Liver (tissue), 9 donors: ENCODE measurements around the gene ZFP92. TPM values are rescaled to one million over a fixed set of nuclear protein-coding genes. Genes with fewer than 3 reads are reported as not detected.

Experiments
- DNase-seq: peaks from one replicate; pipeline ENCODE4 v3.0.0-alpha.2; 2017; ENCODE audit warnings: low spot score
- H3K27ac ChIP-seq, 2 donors: one replicate each; pipeline ENCODE4 v1.7.0; 2013; ENCODE audit warnings: inconsistent platforms in 2 of 2, low read length in 2 of 2, control low read depth in 1 of 2, low read depth in 1 of 2, mild to moderate bottlenecking in 1 of 2
- H3K27me3 ChIP-seq, 4 donors: one replicate each; pipeline versions ENCODE4 v1.6.1 to v1.7.0; 2013; ENCODE audit warnings: low read length in 3 of 4, inconsistent platforms in 1 of 4, mild to moderate bottlenecking in 1 of 4, moderate library complexity in 1 of 4; ENCODE audit not compliant: control insufficient read depth in 4 of 4, insufficient read depth in 4 of 4
- H3K36me3 ChIP-seq, 4 donors: one replicate each; pipeline versions ENCODE4 v1.6.1 to v1.7.0; 2013; ENCODE audit warnings: low read length in 3 of 4, mild to moderate bottlenecking in 3 of 4, low read depth in 1 of 4, moderate library complexity in 1 of 4; ENCODE audit not compliant: control insufficient read depth in 4 of 4, insufficient read depth in 3 of 4
- H3K4me1 ChIP-seq, 4 donors: one replicate each; pipeline versions ENCODE4 v1.6.1 to v1.7.0; 2013; ENCODE audit warnings: low read length in 3 of 4, mild to moderate bottlenecking in 3 of 4, moderate library complexity in 1 of 4; ENCODE audit not compliant: control insufficient read depth in 4 of 4, insufficient read depth in 4 of 4
- H3K4me3 ChIP-seq, 3 donors: one replicate each; pipeline versions ENCODE4 v1.6.1 to v1.7.0; 2013; ENCODE audit warnings: low read length in 3 of 3, control low read depth in 1 of 3, low read depth in 1 of 3, mild to moderate bottlenecking in 1 of 3
- H3K9ac ChIP-seq, 2 donors: one replicate each; pipeline ENCODE4 v1.7.0; 2013; ENCODE audit warnings: low read length in 2 of 2, mild to moderate bottlenecking in 2 of 2, moderate library complexity in 2 of 2, control low read depth in 1 of 2, low read depth in 1 of 2
- H3K9me3 ChIP-seq, 4 donors: one replicate each; pipeline versions ENCODE4 v1.6.1 to v1.7.0; 2013; ENCODE audit warnings: low read length in 3 of 4; ENCODE audit not compliant: control insufficient read depth in 4 of 4
- FOXA1 ChIP-seq: IDR thresholded peaks from 2 replicates; pipeline ENCODE4 v1.6.1; 2016; ENCODE audit warnings: antibody characterized with exemption
- FOXA2 ChIP-seq: IDR thresholded peaks from 2 replicates; pipeline ENCODE4 v1.6.1; 2016; ENCODE audit warnings: antibody characterized with exemption
- HNF4A ChIP-seq, 2 donors: conservative IDR thresholded peaks; 2 replicates each; pipeline ENCODE4 v1.6.1; 2016; ENCODE audit warnings: antibody characterized with exemption in 2 of 2, mild to moderate bottlenecking in 2 of 2
- NR2F2 ChIP-seq: IDR thresholded peaks from 2 replicates; pipeline ENCODE4 v1.6.1; 2016; ENCODE audit warnings: antibody characterized with exemption
- RAD21 ChIP-seq, 2 donors: IDR thresholded peaks; 2 replicates each; pipeline ENCODE4 v1.6.1; 2016; ENCODE audit warnings: antibody characterized with exemption in 2 of 2, mild to moderate bottlenecking in 2 of 2
- RXRA ChIP-seq, 2 donors: IDR thresholded peaks; 2 replicates each; pipeline ENCODE4 v1.6.1; 2017 to 2018; ENCODE audit warnings: antibody characterized with exemption in 2 of 2, mild to moderate bottlenecking in 1 of 2
- SP1 ChIP-seq: IDR thresholded peaks from 2 replicates; pipeline ENCODE4 v1.6.1; 2018; ENCODE audit warnings: antibody characterized with exemption, mild to moderate bottlenecking
- TAF1 ChIP-seq: conservative IDR thresholded peaks from 2 replicates; pipeline ENCODE4 v1.6.1; 2016; ENCODE audit warnings: antibody characterized with exemption, mild to moderate bottlenecking
- WGBS: extraction: QIAGEN DNeasy Blood & Tissue Kit; methylation state at CpG from one replicate; pipeline ENCODE4 v1.1.7; 2013; 5-methylcytosine and 5-hydroxymethylcytosine counted together
- polyA plus RNA-seq, 2 donors: library from polyadenylated mRNA; stranded (reverse) in 1 of 2; unstranded in 1 of 2; fragments of 200-250 nt in 1 of 2; fragments of >200 nt in 1 of 2; fragmentation: Nextera tagmentation in 1 of 2; extraction: Ambion mirVana in 1 of 2; gene quantifications; one replicate each; pipeline versions ENCODE4 v1.2.1 to v1.2.3, GENCODE V29; 2013 to 2015
- total RNA-seq, 2 donors: library from RNA; depleted of rRNA; stranded (reverse); fragments of >200 nt; gene quantifications; one replicate each; pipeline ENCODE4 v1.2.3, GENCODE V29; 2014
- TF ChIP-seq, protein P1 (sequence below): fragments of 150-350 bp; IDR thresholded peaks from 2 replicates; pipeline ENCODE4 v1.5.1; 2017; ENCODE audit warnings: improper control_type of control experiment, low read depth, low read length; ENCODE audit not compliant: missing input control
- TF ChIP-seq, protein P2 (sequence below): IDR thresholded peaks from 2 replicates; pipeline ENCODE4 v1.6.1; 2016; ENCODE audit warnings: antibody characterized with exemption, mild to moderate bottlenecking
- TF ChIP-seq, protein P3 (sequence below): IDR thresholded peaks from 2 replicates; pipeline ENCODE4 v1.6.1; 2016; ENCODE audit warnings: antibody characterized with exemption
- donor health status: healthy.
- donor health status: healthy.
- donor health status: healthy.
- donor health status: healthy.
- donor health status: healthy.

The ZFP92 gene
- total and polyA plus RNA-seq, 4 donors, result 0.24 to 1.3 (median 0.44) TPM

DNA sequence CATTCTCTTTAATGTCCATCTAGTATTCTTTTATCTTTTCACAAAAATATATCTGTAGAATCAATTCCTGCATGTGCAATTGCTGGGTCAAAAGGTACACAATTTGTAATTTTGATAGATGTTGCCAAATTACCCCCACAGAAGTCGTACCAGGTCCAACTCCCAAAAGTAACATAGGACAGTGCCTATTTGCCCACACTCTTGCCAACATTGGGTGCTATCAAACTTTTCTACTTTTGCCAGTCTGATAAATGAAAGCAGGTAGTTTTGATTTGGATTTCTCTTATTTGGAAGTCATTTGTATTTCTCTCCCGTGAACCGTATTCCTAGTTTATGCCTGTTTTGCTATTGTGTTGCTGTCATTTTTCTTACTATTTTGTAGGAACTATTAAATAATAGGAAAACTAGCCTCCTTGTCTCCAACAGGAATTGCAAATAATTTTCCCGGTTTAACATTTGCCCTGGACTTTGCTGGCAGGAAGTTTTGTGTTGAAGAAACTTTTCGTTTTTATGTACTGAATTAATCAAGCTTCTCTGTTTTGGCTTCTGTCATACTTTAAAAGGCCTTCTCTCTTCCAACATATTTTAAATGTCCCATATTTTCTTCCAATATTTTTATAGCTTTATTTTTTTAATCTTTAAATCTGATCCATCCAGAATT lies 44.3 kb upstream of the ZFP92 start:
- no peak overlapping the region for H3K4me3 ChIP-seq
- peaks cover 0 to 2% (median 0%) of the 10 kb centered on the region in 4 donors for H3K4me1 ChIP-seq
- H3K36me3 ChIP-seq, result no peaks in the 10 kb centered on the region
- peak overlapping the region in 1 of 2 donors; percentile 48 for H3K27ac ChIP-seq
- no peak overlapping the region for H3K9ac ChIP-seq
- peaks cover 0 to 3% (median 0%) of the 10 kb centered on the region in 4 donors for H3K27me3 ChIP-seq
- DNase-seq, result no peak
- TF ChIP-seq RAD21 (IDR thresholded peaks at IDR 0.05) (no peak), HNF4A (conservative IDR thresholded peaks at IDR 0.05) (peak; percentile 56 to 72), TAF1 (no peak), SP1 (peak; percentile 69), RXRA (IDR thresholded peaks at IDR 0.05) (peak in 1 of 2 donors; percentile 29)
- TF ChIP-seq, protein P1, sequence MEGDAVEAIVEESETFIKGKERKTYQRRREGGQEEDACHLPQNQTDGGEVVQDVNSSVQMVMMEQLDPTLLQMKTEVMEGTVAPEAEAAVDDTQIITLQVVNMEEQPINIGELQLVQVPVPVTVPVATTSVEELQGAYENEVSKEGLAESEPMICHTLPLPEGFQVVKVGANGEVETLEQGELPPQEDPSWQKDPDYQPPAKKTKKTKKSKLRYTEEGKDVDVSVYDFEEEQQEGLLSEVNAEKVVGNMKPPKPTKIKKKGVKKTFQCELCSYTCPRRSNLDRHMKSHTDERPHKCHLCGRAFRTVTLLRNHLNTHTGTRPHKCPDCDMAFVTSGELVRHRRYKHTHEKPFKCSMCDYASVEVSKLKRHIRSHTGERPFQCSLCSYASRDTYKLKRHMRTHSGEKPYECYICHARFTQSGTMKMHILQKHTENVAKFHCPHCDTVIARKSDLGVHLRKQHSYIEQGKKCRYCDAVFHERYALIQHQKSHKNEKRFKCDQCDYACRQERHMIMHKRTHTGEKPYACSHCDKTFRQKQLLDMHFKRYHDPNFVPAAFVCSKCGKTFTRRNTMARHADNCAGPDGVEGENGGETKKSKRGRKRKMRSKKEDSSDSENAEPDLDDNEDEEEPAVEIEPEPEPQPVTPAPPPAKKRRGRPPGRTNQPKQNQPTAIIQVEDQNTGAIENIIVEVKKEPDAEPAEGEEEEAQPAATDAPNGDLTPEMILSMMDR, result no peak
- 39% methylated on average over 5 of the region's 5 CpGs for WGBS
- H3K9me3 ChIP-seq, result no peaks in the 10 kb centered on the region

DNA sequence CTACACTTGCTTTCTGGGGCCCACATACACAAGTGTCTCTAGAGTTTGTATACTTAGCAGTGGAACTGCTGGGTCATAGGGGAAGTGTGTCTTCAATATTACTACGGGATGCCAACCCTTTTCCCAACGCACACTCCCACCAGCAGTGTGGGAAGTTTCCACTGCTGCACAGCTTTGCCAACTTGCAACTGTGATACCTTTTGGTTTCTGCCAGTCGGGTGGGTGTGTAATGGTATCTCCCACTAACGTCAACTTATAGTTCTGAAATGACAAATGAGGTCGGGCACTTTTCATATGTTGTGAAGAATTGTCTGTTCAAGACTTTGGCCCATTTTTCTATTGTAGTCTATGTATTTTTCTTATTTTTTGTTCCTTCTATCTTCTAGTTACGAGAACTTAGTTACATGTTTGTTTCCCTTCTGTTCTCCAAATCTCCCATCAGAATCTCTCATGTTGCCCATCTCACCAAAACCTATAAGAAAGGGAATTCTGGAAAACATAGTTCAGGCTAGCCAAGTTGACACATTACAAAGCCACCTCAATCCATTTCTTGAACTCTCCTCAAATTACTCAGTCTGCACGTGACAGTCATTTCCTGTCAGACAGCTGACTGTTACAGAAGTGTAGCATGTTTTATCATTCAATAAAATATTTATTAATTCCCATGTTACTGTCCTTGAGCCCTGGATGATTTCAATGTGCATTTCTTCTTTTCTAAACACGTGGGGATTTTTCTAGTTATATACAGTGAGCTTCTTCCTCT lies 40.8 kb upstream of the ZFP92 start:
- no peaks in the 10 kb centered on the region for H3K9me3 ChIP-seq
- H3K4me3 ChIP-seq, result no peak overlapping the region
- DNase-seq, result no peak
- H3K27me3 ChIP-seq, result peaks cover 0 to 3% (median 0%) of the 10 kb centered on the region in 4 donors
- H3K27ac ChIP-seq, result no peak overlapping the region
- no peak for TF ChIP-seq NR2F2
- no peak for TF ChIP-seq RXRA (IDR thresholded peaks at IDR 0.05)
- TF ChIP-seq FOXA2, result no peak
- TF ChIP-seq, protein P1, result no peak
- TF ChIP-seq FOXA1, result no peak
- no peak for TF ChIP-seq HNF4A (conservative IDR thresholded peaks at IDR 0.05)
- H3K9ac ChIP-seq, result no peak overlapping the region
- H3K4me1 ChIP-seq, result peaks cover 0 to 2% (median 0%) of the 10 kb centered on the region in 4 donors
- WGBS, result 81% methylated on average over 8 of the region's 8 CpGs
- no peaks in the 10 kb centered on the region for H3K36me3 ChIP-seq

DNA sequence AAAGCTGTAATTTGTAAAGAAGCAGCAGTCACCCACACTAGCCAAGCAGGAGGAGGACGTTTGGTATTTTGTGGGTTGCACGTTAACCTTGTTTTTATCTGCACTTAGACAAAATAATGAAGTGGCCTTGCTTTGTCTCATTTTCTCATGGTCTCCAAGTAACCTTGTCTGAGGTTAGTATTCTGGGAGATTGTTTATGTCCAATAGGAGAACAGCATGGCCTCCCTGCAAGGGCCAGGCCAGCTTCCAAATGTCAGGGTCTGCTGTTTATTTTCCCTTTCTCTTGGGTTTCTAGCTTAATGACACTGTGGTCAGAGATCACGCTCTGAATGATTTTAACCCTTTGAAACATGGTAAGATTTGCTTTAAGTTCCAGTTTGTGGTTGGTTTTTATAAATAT lies 40.0 kb upstream of the ZFP92 start:
- TF ChIP-seq, protein P2, sequence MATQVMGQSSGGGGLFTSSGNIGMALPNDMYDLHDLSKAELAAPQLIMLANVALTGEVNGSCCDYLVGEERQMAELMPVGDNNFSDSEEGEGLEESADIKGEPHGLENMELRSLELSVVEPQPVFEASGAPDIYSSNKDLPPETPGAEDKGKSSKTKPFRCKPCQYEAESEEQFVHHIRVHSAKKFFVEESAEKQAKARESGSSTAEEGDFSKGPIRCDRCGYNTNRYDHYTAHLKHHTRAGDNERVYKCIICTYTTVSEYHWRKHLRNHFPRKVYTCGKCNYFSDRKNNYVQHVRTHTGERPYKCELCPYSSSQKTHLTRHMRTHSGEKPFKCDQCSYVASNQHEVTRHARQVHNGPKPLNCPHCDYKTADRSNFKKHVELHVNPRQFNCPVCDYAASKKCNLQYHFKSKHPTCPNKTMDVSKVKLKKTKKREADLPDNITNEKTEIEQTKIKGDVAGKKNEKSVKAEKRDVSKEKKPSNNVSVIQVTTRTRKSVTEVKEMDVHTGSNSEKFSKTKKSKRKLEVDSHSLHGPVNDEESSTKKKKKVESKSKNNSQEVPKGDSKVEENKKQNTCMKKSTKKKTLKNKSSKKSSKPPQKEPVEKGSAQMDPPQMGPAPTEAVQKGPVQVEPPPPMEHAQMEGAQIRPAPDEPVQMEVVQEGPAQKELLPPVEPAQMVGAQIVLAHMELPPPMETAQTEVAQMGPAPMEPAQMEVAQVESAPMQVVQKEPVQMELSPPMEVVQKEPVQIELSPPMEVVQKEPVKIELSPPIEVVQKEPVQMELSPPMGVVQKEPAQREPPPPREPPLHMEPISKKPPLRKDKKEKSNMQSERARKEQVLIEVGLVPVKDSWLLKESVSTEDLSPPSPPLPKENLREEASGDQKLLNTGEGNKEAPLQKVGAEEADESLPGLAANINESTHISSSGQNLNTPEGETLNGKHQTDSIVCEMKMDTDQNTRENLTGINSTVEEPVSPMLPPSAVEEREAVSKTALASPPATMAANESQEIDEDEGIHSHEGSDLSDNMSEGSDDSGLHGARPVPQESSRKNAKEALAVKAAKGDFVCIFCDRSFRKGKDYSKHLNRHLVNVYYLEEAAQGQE, result no peak
- TF ChIP-seq NR2F2 (peak; percentile 35), SP1 (no peak), RXRA (IDR thresholded peaks at IDR 0.05) (no peak)
- TF ChIP-seq, protein P3, sequence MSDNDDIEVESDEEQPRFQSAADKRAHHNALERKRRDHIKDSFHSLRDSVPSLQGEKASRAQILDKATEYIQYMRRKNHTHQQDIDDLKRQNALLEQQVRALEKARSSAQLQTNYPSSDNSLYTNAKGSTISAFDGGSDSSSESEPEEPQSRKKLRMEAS, result no peak
- H3K27ac ChIP-seq, result no peak overlapping the region
- no peaks in the 10 kb centered on the region for H3K36me3 ChIP-seq
- H3K27me3 ChIP-seq, result peaks cover 0 to 3% (median 0%) of the 10 kb centered on the region in 4 donors
- peaks cover 0 to 2% (median 0%) of the 10 kb centered on the region in 4 donors for H3K4me1 ChIP-seq
- no peak overlapping the region for H3K4me3 ChIP-seq
- no peak overlapping the region for H3K9ac ChIP-seq
- H3K9me3 ChIP-seq, result no peaks in the 10 kb centered on the region
- no peak for DNase-seq
- WGBS, result 78% methylated on average over 3 of the region's 3 CpGs
